Smooth muscle cell (in vitro differentiated cells): ENCODE measurements around the gene ZMYND10. TPM values are rescaled to one million over a fixed set of nuclear protein-coding genes. Genes with fewer than 3 reads are reported as not detected.

Experiments used
- DNase-seq: peaks from one replicate; lab custom pipeline; 2025; ENCODE audit not compliant: unreplicated experiment; lab: John Stamatoyannopoulos, UW
- H2AFZ ChIP-seq: fragments of 200-600 bp; sonication (generic); 2 replicates; pipeline ENCODE4 v1.6.0; 2016; ENCODE audit warnings: antibody characterized with exemption, low read depth, mild to moderate bottlenecking
- H3F3A ChIP-seq: fragments of 200-600 bp; sonication (generic); 2 replicates; pipeline ENCODE4 v1.6.0; 2017; ENCODE audit warnings: antibody characterized with exemption, low read depth
- H3K27ac ChIP-seq: fragments of 200-600 bp; sonication (generic); 2 replicates; pipeline ENCODE4 v1.5.1; 2016; ENCODE audit warnings: low read depth, mild to moderate bottlenecking
- H3K27me3 ChIP-seq: fragments of 200-600 bp; sonication (generic); 2 replicates; pipeline ENCODE4 v1.6.1; 2016; ENCODE audit warnings: low read depth, mild to moderate bottlenecking
- H3K36me3 ChIP-seq: fragments of 200-600 bp; sonication (generic); 2 replicates; pipeline ENCODE4 v1.5.1; 2016; ENCODE audit warnings: low read depth
- H3K4me1 ChIP-seq: fragments of 200-600 bp; sonication (generic); 2 replicates; pipeline ENCODE4 v1.5.1; 2016; ENCODE audit warnings: low read depth
- H3K4me2 ChIP-seq: fragments of 200-600 bp; sonication (generic); 2 replicates; pipeline ENCODE4 v1.6.0; 2016; ENCODE audit warnings: mild to moderate bottlenecking
- H3K4me3 ChIP-seq: fragments of 200-600 bp; sonication (generic); 2 replicates; pipeline ENCODE4 v1.5.1; 2016; ENCODE audit warnings: mild to moderate bottlenecking
- H3K79me2 ChIP-seq: fragments of 200-600 bp; sonication (generic); 2 replicates; pipeline ENCODE4 v1.6.0; 2016; ENCODE audit warnings: low read depth, mild to moderate bottlenecking
- H3K9ac ChIP-seq: fragments of 200-600 bp; sonication (generic); 2 replicates; pipeline ENCODE4 v1.6.0; 2016; ENCODE audit warnings: low read depth
- H3K9me3 ChIP-seq: fragments of 200-600 bp; sonication (generic); replicated peaks from 2 replicates; pipeline ENCODE4 v1.5.1; 2016; ENCODE audit warnings: low read depth
- H4K20me1 ChIP-seq: fragments of 200-600 bp; sonication (generic); 2 replicates; pipeline ENCODE4 v1.6.0; 2016; ENCODE audit warnings: low read depth
- CTCF ChIP-seq: fragments of 200-600 bp; sonication (generic); IDR thresholded peaks from 2 replicates; pipeline ENCODE4 v1.5.1; 2017; ENCODE audit warnings: borderline replicate concordance, mild to moderate bottlenecking, antibody characterized with exemption; ENCODE audit not compliant: insufficient read depth, poor library complexity, severe bottlenecking
- WGBS: methylation state at CpG from one replicate; pipeline ENCODE4 v1.1.7; 2016; ENCODE audit warnings: low lambda C conversion rate; 5-methylcytosine and 5-hydroxymethylcytosine counted together
- polyA plus RNA-seq: library from polyadenylated mRNA; unstranded; fragments of >200 nt; fragmentation: Nextera tagmentation; extraction: Ambion mirVana; gene quantifications from 2 replicates; pipeline ENCODE4 v1.2.1, GENCODE V29; 2016
- total RNA-seq: library from RNA; depleted of rRNA; stranded (reverse); fragments of >200 nt; gene quantifications from 2 replicates; pipeline ENCODE4 v1.2.3, GENCODE V29; 2014

Gene ZMYND10
- total and polyA plus RNA-seq, 2 experiments from 2014 or later = 0.27 to 1.7 TPM

GRCh38 chr3:50323092-50323600 is 22.4 kb downstream of the ZMYND10 start:
- H3K4me2 ChIP-seq = no peak overlapping the region
- no peak overlapping the region for H3K27ac ChIP-seq
- H3K79me2 ChIP-seq = peaks cover 37% of the 10 kb centered on the region
- H3K27me3 ChIP-seq = no peaks in the 10 kb centered on the region
- WGBS = 42% methylated on average over 4 of the region's 4 CpGs
- H3K36me3 ChIP-seq = no peaks in the 10 kb centered on the region
- H2AFZ ChIP-seq = no peak overlapping the region
- no peak for DNase-seq
- H3F3A ChIP-seq = peaks cover 6% of the 10 kb centered on the region
- H3K9me3 ChIP-seq = no peaks in the 10 kb centered on the region
- H4K20me1 ChIP-seq = peaks cover 4% of the 10 kb centered on the region
- no peak for TF ChIP-seq CTCF
- peaks cover 24% of the 10 kb centered on the region for H3K4me1 ChIP-seq
- H3K9ac ChIP-seq = no peak overlapping the region
- H3K4me3 ChIP-seq = no peak overlapping the region

DNA sequence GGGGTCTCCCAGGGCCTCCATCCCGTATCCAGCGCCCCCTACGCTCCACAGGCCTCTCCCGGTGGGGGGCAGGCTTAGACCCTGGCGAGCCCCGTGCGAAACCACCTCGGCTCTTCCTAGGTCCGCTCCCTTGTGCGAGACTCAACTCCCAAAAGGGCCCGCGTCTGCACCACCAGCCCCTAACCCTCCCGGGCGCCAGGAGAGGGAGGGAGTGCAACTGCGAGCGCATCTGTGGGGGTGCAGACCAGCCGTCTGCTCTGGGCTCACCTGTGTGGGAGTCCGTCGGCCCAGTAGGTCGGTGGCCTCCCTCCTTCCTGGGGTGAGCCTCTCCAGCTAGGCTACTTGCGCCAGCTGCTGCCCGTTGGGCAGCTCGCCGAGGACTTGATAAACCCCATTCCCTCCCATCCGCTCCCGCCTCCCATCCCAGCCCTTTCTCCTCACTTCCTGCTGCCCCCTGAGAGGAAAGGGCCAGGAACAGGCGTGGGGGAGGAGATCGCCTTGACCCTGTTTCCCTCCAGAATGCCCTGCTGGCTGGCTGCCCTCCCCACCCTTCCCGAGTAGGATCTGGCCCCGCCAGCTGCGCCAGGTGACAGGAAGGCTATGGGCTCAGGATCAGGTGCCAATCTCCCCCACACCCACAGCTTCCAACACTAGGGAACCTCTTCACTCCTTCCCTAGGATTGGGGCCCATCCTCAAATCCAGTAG is 23.0 kb downstream of the ZMYND10 start, which contains the start of gene HYAL2:
TSS of gene HYAL2 (minus strand) at position 360 of the 706 bp plus-strand sequence. CDS start 2,256 bp downstream, outside the sequence.
- peak within 1 kb of the TSS; percentile 95 for H3K27ac ChIP-seq
- H4K20me1 ChIP-seq = peaks cover 8% of the 10 kb centered on the region
- peak within 1 kb of the TSS; percentile 98 for H3K9ac ChIP-seq
- H3F3A ChIP-seq = peaks cover 6% of the 10 kb centered on the region
- H3K79me2 ChIP-seq = peaks cover 33% of the 10 kb centered on the region
- peak within 1 kb of the TSS; percentile 60 for H2AFZ ChIP-seq
- H3K9me3 ChIP-seq = no peaks in the 10 kb centered on the region
- peak within 1 kb of the TSS; percentile 75 for H3K4me3 ChIP-seq
- DNase-seq = no peak
- WGBS = 27% methylated on average over 29 of the region's 31 CpGs
- peak within 1 kb of the TSS; percentile 88 for H3K4me2 ChIP-seq
- H3K36me3 ChIP-seq = no peaks in the 10 kb centered on the region
- no peaks in the 10 kb centered on the region for H3K27me3 ChIP-seq
- no peak for TF ChIP-seq CTCF
- H3K4me1 ChIP-seq = peaks cover 23% of the 10 kb centered on the region

- no peaks in the 10 kb centered on the region for H3K9me3 ChIP-seq
- H3K4me1 ChIP-seq = peaks cover 19% of the 10 kb centered on the region
- H2AFZ ChIP-seq = peak overlapping the region; percentile 60
- H3K79me2 ChIP-seq = peaks cover 28% of the 10 kb centered on the region
- peaks cover 6% of the 10 kb centered on the region for H3F3A ChIP-seq
- TF ChIP-seq CTCF = no peak
- no peak overlapping the region for H3K27ac ChIP-seq
- no peaks in the 10 kb centered on the region for H3K36me3 ChIP-seq
- peak overlapping the region; percentile 88 for H3K4me2 ChIP-seq
- DNase-seq = no peak
- peak overlapping the region; percentile 98 for H3K9ac ChIP-seq
- no peaks in the 10 kb centered on the region for H3K27me3 ChIP-seq
- peaks cover 10% of the 10 kb centered on the region for H4K20me1 ChIP-seq
- H3K4me3 ChIP-seq = peak overlapping the region; percentile 75
- 3% methylated on average over 14 of the region's 14 CpGs for WGBS
Measured at GRCh38 chr3:50322115-50322385, 23.5 kb downstream of the ZMYND10 start.
